ENCODE measurements around the gene HOXD3. TPM values are rescaled to one million over a fixed set of nuclear protein-coding genes. Genes with fewer than 3 reads are reported as not detected.

The HOXD3 gene
- total and polyA plus RNA-seq, 2 of the 8 experiments (the other 6 are each of a cell fraction or from before 2014, with no cell fraction given) = not detected

GRCh38 chr2:176174824-176175708, 18.0 kb downstream of the HOXD3 start (continued):
- TF ChIP-seq HDAC6 (IDR thresholded peaks at IDR 0.05; ENCODE audit: low read depth, low read length) (no peak), SP4 (IDR thresholded peaks at IDR 0.05; ENCODE audit: low read length) (no peak), SUZ12 (IDR thresholded peaks at IDR 0.05; ENCODE audit: low read length) (peak; percentile 95), CHD1 (IDR thresholded peaks at IDR 0.05; ENCODE audit: low read depth, low read length) (no peak), SIX5 (IDR thresholded peaks at IDR 0.05; ENCODE audit: low read depth, low read length) (no peak), KDM5A (IDR thresholded peaks at IDR 0.05; ENCODE audit: low read length) (no peak), ASH2L (IDR thresholded peaks at IDR 0.05; ENCODE audit: low read length) (peak; percentile 71), EP300 (IDR thresholded peaks at IDR 0.05; ENCODE audit: borderline replicate concordance in 1 of 2, low read depth in 2 of 2, low read length in 2 of 2) (no peak), CTBP2 (IDR thresholded peaks at IDR 0.05; ENCODE audit: borderline replicate concordance, insufficient read depth, insufficient read length, low read length) (peak; percentile 90), RNF2 (IDR thresholded peaks at IDR 0.05; ENCODE audit: borderline replicate concordance, low read depth, low read length, missing control alignments, poor library complexity, severe bottlenecking) (peak; percentile 86), MAFK (IDR thresholded peaks at IDR 0.05; ENCODE audit: low read depth, low read length) (no peak)
